Endothelial cell (in vitro differentiated cells): Measurements from ENCODE around the gene SIRPD. TPM values are rescaled to one million over a fixed set of nuclear protein-coding genes. Genes with fewer than 3 reads are reported as not detected.

Experiments
- DNase-seq: peaks from one replicate; pipeline ENCODE4 v3.0.0; 2021; ENCODE audit warnings: low spot score
- H3K27ac Mint-ChIP-seq: one replicate; pipeline ENCODE4 v1.8.0; 2021; ENCODE audit warnings: mixed read lengths, inconsistent platforms; ENCODE audit not compliant: unreplicated experiment
- H3K27me3 Mint-ChIP-seq: one replicate; pipeline ENCODE4 v1.8.0; 2021; ENCODE audit warnings: mild to moderate bottlenecking, moderate library complexity, mixed read lengths, inconsistent platforms; ENCODE audit not compliant: unreplicated experiment
- H3K36me3 Mint-ChIP-seq: one replicate; pipeline ENCODE4 v1.8.0; 2021; ENCODE audit warnings: mild to moderate bottlenecking, low read depth, mixed read lengths, inconsistent platforms; ENCODE audit not compliant: unreplicated experiment
- H3K4me1 Mint-ChIP-seq: one replicate; pipeline ENCODE4 v1.8.0; 2021; ENCODE audit warnings: mild to moderate bottlenecking, mixed read lengths, inconsistent platforms; ENCODE audit not compliant: unreplicated experiment
- H3K4me3 Mint-ChIP-seq: one replicate; pipeline ENCODE4 v1.8.0; 2021; ENCODE audit warnings: mild to moderate bottlenecking, mixed read lengths, inconsistent platforms; ENCODE audit not compliant: unreplicated experiment
- H3K9me3 Mint-ChIP-seq: one replicate; pipeline ENCODE4 v1.8.0; 2021; ENCODE audit warnings: mixed read lengths, inconsistent platforms; ENCODE audit not compliant: unreplicated experiment
- CTCF ChIP-seq: fragments of 200-600 bp; sonication (generic); IDR thresholded peaks from one replicate; pipeline ENCODE4 v1.5.0; 2021; ENCODE audit warnings: antibody characterized with exemption; ENCODE audit not compliant: unreplicated experiment
- total RNA-seq: library from RNA; stranded (reverse); fragmentation: NEBNext Ultra II Directional; extraction: Animal tissue kit (Norgen Biotek cat#: 25700); gene quantifications from one replicate; pipeline ENCODE4 v1.2.1, GENCODE V29; 2021; ENCODE audit not compliant: unreplicated experiment

Gene SIRPD
- total RNA-seq, 1 donor from 2014 or later = not detected

GRCh38 chr20:1569415-1569881, 11.9 kb upstream of the SIRPD start:
- TF ChIP-seq CTCF = no peak
- DNase-seq = no peak

GRCh38 chr20:1568163-1568490, 10.6 kb upstream of the SIRPD start:
- no peak overlapping the region for H3K4me3 Mint-ChIP-seq
- H3K27ac Mint-ChIP-seq = no peak overlapping the region
- no peaks in the 10 kb centered on the region for H3K36me3 Mint-ChIP-seq
- DNase-seq = no peak
- H3K4me1 Mint-ChIP-seq = peaks cover 7% of the 10 kb centered on the region
- H3K27me3 Mint-ChIP-seq = no peaks in the 10 kb centered on the region
- no peaks in the 10 kb centered on the region for H3K9me3 Mint-ChIP-seq
- no peak for TF ChIP-seq CTCF

More at GRCh38 chr20:1569415-1569881, 11.9 kb upstream of the SIRPD start:
- peaks cover 7% of the 10 kb centered on the region for H3K4me1 Mint-ChIP-seq
- no peak overlapping the region for H3K4me3 Mint-ChIP-seq
- H3K9me3 Mint-ChIP-seq = no peaks in the 10 kb centered on the region
- H3K27ac Mint-ChIP-seq = no peak overlapping the region
- H3K27me3 Mint-ChIP-seq = no peaks in the 10 kb centered on the region
- H3K36me3 Mint-ChIP-seq = no peaks in the 10 kb centered on the region

- Mint-ChIP-seq H3K4me1 (peaks cover 10% of the 10 kb centered on the region), H3K9me3 (no peaks in the 10 kb centered on the region), H3K36me3 (peaks cover 4% of the 10 kb centered on the region), H3K4me3 (no peak overlapping the region), H3K27ac (no peak overlapping the region), H3K27me3 (peaks cover 1% of the 10 kb centered on the region)
- TF ChIP-seq CTCF = no peak
- DNase-seq = no peak
Measured at GRCh38 chr20:1567392-1568162, 10.1 kb upstream of the SIRPD start.

- Mint-ChIP-seq H3K4me1 (peaks cover 14% of the 10 kb centered on the region), H3K27ac (no peak overlapping the region), H3K27me3 (peaks cover 2% of the 10 kb centered on the region), H3K4me3 (no peak overlapping the region), H3K9me3 (no peaks in the 10 kb centered on the region), H3K36me3 (peaks cover 4% of the 10 kb centered on the region)
- TF ChIP-seq CTCF = no peak
- no peak for DNase-seq
Measured at GRCh38 chr20:1566701-1567100, 9.2 kb upstream of the SIRPD start.

- Mint-ChIP-seq H3K27me3 (peaks cover 2% of the 10 kb centered on the region), H3K4me3 (no peak overlapping the region), H3K9me3 (no peaks in the 10 kb centered on the region), H3K36me3 (peaks cover 4% of the 10 kb centered on the region), H3K27ac (no peak overlapping the region), H3K4me1 (peaks cover 24% of the 10 kb centered on the region)
- DNase-seq = no peak
- no peak for TF ChIP-seq CTCF
Measured at GRCh38 chr20:1565461-1565860, 8.0 kb upstream of the SIRPD start.
